Neural progenitor cell (in vitro differentiated cells): Measurements from ENCODE around the gene SCFD2. TPM values are rescaled to one million over a fixed set of nuclear protein-coding genes. Genes with fewer than 3 reads are reported as not detected.

ENCODE experiments used
- DNase-seq: peaks from one replicate; pipeline ENCODE4 v3.0.0-alpha.2; 2016; ENCODE audit warnings: low spot score
- H2AFZ ChIP-seq: fragments of 200-600 bp; sonication (generic); replicated peaks from 2 replicates; pipeline ENCODE4 v1.6.1; 2016; ENCODE audit warnings: antibody characterized with exemption
- H3F3A ChIP-seq: fragments of 200-600 bp; sonication (generic); 2 replicates; pipeline ENCODE4 v1.6.1; 2016; ENCODE audit warnings: antibody characterized with exemption, low read depth
- H3K27ac ChIP-seq: fragments of 200-600 bp; sonication (generic); 2 replicates; pipeline ENCODE4 v1.5.1; 2016; ENCODE audit warnings: mild to moderate bottlenecking
- H3K27me3 ChIP-seq: fragments of 200-600 bp; sonication (generic); 2 replicates; pipeline ENCODE4 v1.6.1; 2016; ENCODE audit warnings: mild to moderate bottlenecking, moderate library complexity
- H3K36me3 ChIP-seq: fragments of 200-600 bp; sonication (generic); 2 replicates; pipeline ENCODE4 v1.5.1; 2016
- H3K4me1 ChIP-seq: fragments of 200-600 bp; sonication (generic); 2 replicates; pipeline ENCODE4 v1.6.1; 2016; ENCODE audit warnings: mixed run types
- H3K4me2 ChIP-seq: fragments of 200-600 bp; sonication (generic); 2 replicates; pipeline ENCODE4 v1.6.1; 2016
- H3K4me3 ChIP-seq: fragments of 200-600 bp; sonication (generic); 2 replicates; pipeline ENCODE4 v1.5.1; 2016
- H3K79me2 ChIP-seq: fragments of 200-600 bp; sonication (generic); 2 replicates; pipeline ENCODE4 v1.6.1; 2016; ENCODE audit warnings: low read depth
- H3K9ac ChIP-seq: fragments of 200-600 bp; sonication (generic); 2 replicates; pipeline ENCODE4 v1.6.1; 2016
- H3K9me3 ChIP-seq: fragments of 200-600 bp; sonication (generic); 2 replicates; pipeline ENCODE4 v1.5.1; 2016; ENCODE audit warnings: low read depth
- H4K20me1 ChIP-seq: fragments of 200-600 bp; sonication (generic); 2 replicates; pipeline ENCODE4 v1.6.1; 2016; ENCODE audit warnings: low read depth
- H3K27ac Mint-ChIP-seq: 3 replicates; pipeline ENCODE4 v1.8.0; 2021; ENCODE audit warnings: mixed read lengths
- H3K27me3 Mint-ChIP-seq: 2 replicates; pipeline ENCODE4 v1.8.0; 2022; ENCODE audit warnings: low read depth, mild to moderate bottlenecking, inconsistent platforms, moderate library complexity, mixed read lengths; ENCODE audit not compliant: insufficient read depth
- H3K36me3 Mint-ChIP-seq: 3 replicates; pipeline ENCODE4 v1.8.0; 2021; ENCODE audit warnings: mixed read lengths
- H3K4me1 Mint-ChIP-seq: 3 replicates; pipeline ENCODE4 v1.8.0; 2021; ENCODE audit warnings: mixed read lengths
- H3K4me3 Mint-ChIP-seq: 3 replicates; pipeline ENCODE4 v1.8.0; 2021; ENCODE audit warnings: mild to moderate bottlenecking, moderate library complexity, mixed read lengths
- H3K9me3 Mint-ChIP-seq: 3 replicates; pipeline ENCODE4 v1.8.0; 2020; ENCODE audit warnings: mixed read lengths
- CTCF ChIP-seq: fragments of 200-600 bp; sonication (generic); IDR thresholded peaks from 2 replicates; pipeline ENCODE4 v1.5.1; 2017; ENCODE audit warnings: antibody characterized with exemption, mild to moderate bottlenecking
- EZH2 ChIP-seq: fragments of 200-600 bp; sonication (generic); IDR thresholded peaks from 2 replicates; pipeline ENCODE4 v1.6.1; 2017; ENCODE audit warnings: antibody characterized with exemption, mild to moderate bottlenecking, moderate library complexity
- EZH2phosphoT487 ChIP-seq: fragments of 200-600 bp; sonication (generic); IDR thresholded peaks from 2 replicates; pipeline ENCODE4 v1.6.1; 2017; ENCODE audit warnings: antibody characterized with exemption
- total RNA-seq: library from RNA; depleted of rRNA; stranded (reverse); fragments of >200 nt; gene quantifications from 2 replicates; pipeline ENCODE4 v1.2.3, GENCODE V29; 2015; ENCODE audit warnings: low replicate concordance

Gene SCFD2
- total RNA-seq, 1 donor from 2014 or later: 4.8 TPM

DNA sequence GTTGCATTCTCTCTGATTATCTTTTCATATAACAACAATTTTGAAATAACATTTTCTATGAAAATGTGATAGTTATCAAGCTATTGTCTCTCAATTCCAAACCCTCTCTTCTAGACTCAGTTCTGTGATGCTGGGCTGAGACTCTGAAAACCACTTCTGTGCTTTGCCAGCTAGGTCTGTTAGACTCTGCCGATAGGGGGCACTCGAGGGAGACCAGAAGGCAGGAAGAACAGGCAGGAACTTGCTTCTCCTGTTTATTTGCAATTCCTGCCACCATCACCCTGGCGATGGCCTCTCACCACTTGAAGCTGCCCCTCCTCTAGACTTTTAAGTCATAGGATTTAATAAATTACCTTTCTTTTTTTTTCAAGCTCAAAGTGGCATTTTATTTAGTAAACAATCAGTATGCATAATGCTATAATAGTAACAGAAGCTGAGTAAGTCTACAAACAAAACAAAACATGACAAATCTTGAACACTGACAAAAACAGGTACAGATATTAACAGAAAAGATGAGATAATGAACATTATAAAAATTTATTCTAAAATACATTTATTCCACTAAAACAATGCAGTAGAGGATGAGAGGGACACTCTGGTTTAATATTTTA lies 454.1 kb downstream of the SCFD2 start:
- peak; percentile 88 for DNase-seq
- H3K4me1 ChIP-seq: peaks cover 5% of the 10 kb centered on the region
- H4K20me1 ChIP-seq: no peaks in the 10 kb centered on the region
- TF ChIP-seq CTCF: peak; percentile 91
- TF ChIP-seq EZH2phosphoT487: no peak
- Mint-ChIP-seq H3K9me3 (no peaks in the 10 kb centered on the region), H3K4me1 (peaks cover 36% of the 10 kb centered on the region), H3K4me3 (no peak overlapping the region), H3K27me3 (peaks cover 3% of the 10 kb centered on the region), H3K36me3 (no peaks in the 10 kb centered on the region), H3K27ac (no peak overlapping the region)
- no peak overlapping the region for H3K27ac ChIP-seq
- H2AFZ ChIP-seq: no peak overlapping the region
- no peaks in the 10 kb centered on the region for H3K79me2 ChIP-seq
- no peaks in the 10 kb centered on the region for H3F3A ChIP-seq
- H3K4me2 ChIP-seq: no peak overlapping the region
- H3K4me3 ChIP-seq: no peak overlapping the region
- H3K27me3 ChIP-seq: no peaks in the 10 kb centered on the region
- no peak overlapping the region for H3K9ac ChIP-seq
- no peaks in the 10 kb centered on the region for H3K36me3 ChIP-seq
- no peaks in the 10 kb centered on the region for H3K9me3 ChIP-seq

GRCh38 chr4:52910115-52910514 lies 455.7 kb downstream of the SCFD2 start:
- H3F3A ChIP-seq: no peaks in the 10 kb centered on the region
- Mint-ChIP-seq H3K27me3 (no peaks in the 10 kb centered on the region), H3K4me3 (no peak overlapping the region), H3K36me3 (no peaks in the 10 kb centered on the region), H3K4me1 (peaks cover 38% of the 10 kb centered on the region), H3K9me3 (no peaks in the 10 kb centered on the region), H3K27ac (no peak overlapping the region)
- H3K9ac ChIP-seq: no peak overlapping the region
- DNase-seq: no peak
- H4K20me1 ChIP-seq: no peaks in the 10 kb centered on the region
- H3K79me2 ChIP-seq: no peaks in the 10 kb centered on the region
- H3K36me3 ChIP-seq: no peaks in the 10 kb centered on the region
- H3K4me2 ChIP-seq: no peak overlapping the region
- H3K9me3 ChIP-seq: no peaks in the 10 kb centered on the region
- H3K4me1 ChIP-seq: no peaks in the 10 kb centered on the region
- H3K4me3 ChIP-seq: no peak overlapping the region
- TF ChIP-seq EZH2phosphoT487: no peak
- no peak for TF ChIP-seq CTCF
- no peak for TF ChIP-seq EZH2
- no peak overlapping the region for H2AFZ ChIP-seq
- no peaks in the 10 kb centered on the region for H3K27me3 ChIP-seq
- H3K27ac ChIP-seq: no peak overlapping the region

GRCh38 chr4:52907510-52907909 lies 458.4 kb downstream of the SCFD2 start:
- H3K9ac ChIP-seq: no peak overlapping the region
- TF ChIP-seq EZH2 (no peak), CTCF (no peak), EZH2phosphoT487 (no peak)
- H3K9me3 Mint-ChIP-seq: no peaks in the 10 kb centered on the region
- H3K4me3 Mint-ChIP-seq: no peak overlapping the region
- no peaks in the 10 kb centered on the region for H3K9me3 ChIP-seq
- H3K36me3 ChIP-seq: no peaks in the 10 kb centered on the region
- H3K27ac Mint-ChIP-seq: peak overlapping the region; percentile 43
- peaks cover 38% of the 10 kb centered on the region for H3K4me1 Mint-ChIP-seq
- H3K79me2 ChIP-seq: no peaks in the 10 kb centered on the region
- H3K4me2 ChIP-seq: no peak overlapping the region
- H3K4me3 ChIP-seq: no peak overlapping the region
- no peaks in the 10 kb centered on the region for H3K4me1 ChIP-seq
- H3F3A ChIP-seq: no peaks in the 10 kb centered on the region
- H3K27ac ChIP-seq: no peak overlapping the region
- H3K36me3 Mint-ChIP-seq: peaks cover 2% of the 10 kb centered on the region
- no peaks in the 10 kb centered on the region for H3K27me3 ChIP-seq
- no peak for DNase-seq
- H2AFZ ChIP-seq: no peak overlapping the region
- H3K27me3 Mint-ChIP-seq: no peaks in the 10 kb centered on the region
- no peaks in the 10 kb centered on the region for H4K20me1 ChIP-seq
